SU-DHL-6 (cell line): ENCODE measurements around the gene CYTH4.

ENCODE experiments used
- H2AFZ ChIP-seq: fragments of 200-600 bp; sonication (generic); 2 replicates; pipeline ENCODE4 v1.6.1; 2014; ENCODE audit warnings: low read depth, mild to moderate bottlenecking, moderate library complexity, mixed read lengths, antibody characterized with exemption, low read length; ENCODE audit not compliant: severe bottlenecking
- H3F3A ChIP-seq: fragments of 200-600 bp; shearing (Covaris generic); 2 replicates; pipeline ENCODE4 v1.6.0; 2016; ENCODE audit warnings: antibody characterized with exemption, mild to moderate bottlenecking; ENCODE audit not compliant: insufficient read depth
- H3K27ac ChIP-seq: fragments of 200-600 bp; sonication (generic); 2 replicates; pipeline ENCODE4 v1.5.1; 2016; ENCODE audit warnings: low read depth, mild to moderate bottlenecking, low read length, moderate library complexity, mixed read lengths
- H3K27me3 ChIP-seq: fragments of 200-600 bp; sonication (generic), shearing (Covaris generic); 2 replicates; pipeline ENCODE4 v1.6.0; 2014; ENCODE audit warnings: mild to moderate bottlenecking, low read length
- H3K36me3 ChIP-seq: fragments of 200-600 bp; sonication (generic); 2 replicates; pipeline ENCODE4 v1.6.1; 2014; ENCODE audit warnings: mild to moderate bottlenecking, low read length, mixed read lengths
- H3K4me2 ChIP-seq: fragments of 300-600, 200-600 bp; shearing (Covaris generic), sonication (generic); 2 replicates; pipeline ENCODE4 v1.6.0; 2014; ENCODE audit warnings: low read length, low read depth, mild to moderate bottlenecking; ENCODE audit not compliant: poor library complexity, severe bottlenecking
- H3K4me3 ChIP-seq: fragments of 200-600 bp; sonication (generic); 2 replicates; pipeline ENCODE4 v1.5.1; 2014; ENCODE audit warnings: antibody characterized with exemption, low read length, mild to moderate bottlenecking, mixed read lengths; ENCODE audit not compliant: insufficient read depth, poor library complexity, severe bottlenecking
- H3K79me2 ChIP-seq: fragments of 200-600 bp; sonication (generic); 2 replicates; pipeline ENCODE4 v1.6.1; 2014; ENCODE audit warnings: mild to moderate bottlenecking, low read length, moderate library complexity; ENCODE audit not compliant: insufficient read depth
- H3K9ac ChIP-seq: fragments of 200-600 bp; sonication (generic); 2 replicates; pipeline ENCODE4 v1.7.0; 2014; ENCODE audit warnings: mild to moderate bottlenecking, low read length
- H3K9me2 ChIP-seq: fragments of 200-600 bp; sonication (generic); replicated peaks from 2 replicates; pipeline ENCODE4 v1.6.1; 2014; ENCODE audit warnings: low read length; ENCODE audit not compliant: insufficient read depth
- H3K9me3 ChIP-seq: fragments of 200-600 bp; sonication (generic); 2 replicates; pipeline ENCODE4 v1.6.1; 2014; ENCODE audit warnings: low read length, mixed read lengths; ENCODE audit not compliant: insufficient read depth
- H4K20me1 ChIP-seq: fragments of 200-600 bp; sonication (generic); 2 replicates; pipeline ENCODE4 v1.6.1; 2014; ENCODE audit warnings: low read depth, mild to moderate bottlenecking, antibody characterized with exemption, low read length, moderate library complexity, mixed read lengths
- CTCF ChIP-seq: fragments of 200-600 bp; sonication (generic); IDR thresholded peaks from one replicate; pipeline ENCODE4 v1.5.1; 2017; ENCODE audit warnings: antibody characterized with exemption, mild to moderate bottlenecking, low read length, moderate library complexity; ENCODE audit not compliant: insufficient read depth, poor library complexity, severe bottlenecking
- EZH2phosphoT487 ChIP-seq: fragments of 200-600 bp; sonication (generic), shearing (Covaris generic); conservative IDR thresholded peaks from 2 replicates; pipeline ENCODE4 v1.6.1; 2018; ENCODE audit warnings: mild to moderate bottlenecking, antibody characterized with exemption, low read length, moderate library complexity, mixed read lengths

Gene CYTH4

GRCh38 chr22:37239336-37240239 is 42.7 kb upstream of the CYTH4 start:
- H3K9ac ChIP-seq, result no peak overlapping the region
- no peak overlapping the region for H3K4me3 ChIP-seq
- peaks cover 16% of the 10 kb centered on the region for H3F3A ChIP-seq

GRCh38 chr22:37240240-37240940 is 41.9 kb upstream of the CYTH4 start:
- Histone ChIP-seq H3K9me2 (no peaks in the 10 kb centered on the region), H3K9me3 (no peaks in the 10 kb centered on the region), H3K27me3 (no peaks in the 10 kb centered on the region), H3K4me2 (no peak overlapping the region), H4K20me1 (no peaks in the 10 kb centered on the region), H2AFZ (no peak overlapping the region), H3K27ac (no peak overlapping the region), H3F3A (peaks cover 24% of the 10 kb centered on the region), H3K36me3 (no peaks in the 10 kb centered on the region; the same call in 1 of the 2 replicates), H3K9ac (no peak overlapping the region), H3K79me2 (peaks cover 37% of the 10 kb centered on the region), H3K4me3 (no peak overlapping the region)
- TF ChIP-seq EZH2phosphoT487, result no peak
- no peak for TF ChIP-seq CTCF

More at GRCh38 chr22:37239336-37240239, 42.7 kb upstream of the CYTH4 start:
- H3K27me3 ChIP-seq, result no peaks in the 10 kb centered on the region
- H3K36me3 ChIP-seq, result no peaks in the 10 kb centered on the region; the same call in 1 of the 2 replicates
- TF ChIP-seq EZH2phosphoT487 (no peak), CTCF (no peak)
- no peak overlapping the region for H2AFZ ChIP-seq
- no peak overlapping the region for H3K27ac ChIP-seq
- peaks cover 37% of the 10 kb centered on the region for H3K79me2 ChIP-seq
- H3K4me2 ChIP-seq, result no peak overlapping the region
- H4K20me1 ChIP-seq, result no peaks in the 10 kb centered on the region
- H3K9me3 ChIP-seq, result no peaks in the 10 kb centered on the region
- H3K9me2 ChIP-seq, result no peaks in the 10 kb centered on the region

DNA sequence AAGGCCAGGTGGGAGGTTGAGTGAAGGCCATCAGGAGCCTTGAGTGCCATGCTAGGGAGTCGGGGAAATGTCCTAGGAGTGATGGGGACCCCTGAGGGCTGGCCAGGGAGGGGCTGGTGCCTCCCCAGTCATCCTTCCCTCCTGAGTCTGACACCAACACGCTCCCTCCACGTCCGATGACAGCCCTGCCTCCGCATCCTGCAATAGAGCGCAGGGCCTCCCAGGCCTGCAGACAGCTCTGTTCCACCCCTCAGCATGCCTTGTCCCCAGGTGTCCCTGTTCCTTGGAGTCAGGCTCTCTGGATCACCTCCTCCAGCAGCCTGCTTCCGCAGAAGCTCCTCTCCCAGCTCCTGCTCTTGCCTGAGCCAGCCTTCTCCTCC is 41.4 kb upstream of the CYTH4 start:
- Histone ChIP-seq H3K27me3 (no peaks in the 10 kb centered on the region), H3K79me2 (peaks cover 34% of the 10 kb centered on the region), H3K36me3 (no peaks in the 10 kb centered on the region; the same call in 1 of the 2 replicates), H3K4me3 (no peak overlapping the region), H4K20me1 (no peaks in the 10 kb centered on the region), H3F3A (peaks cover 30% of the 10 kb centered on the region), H3K9me2 (no peaks in the 10 kb centered on the region), H3K27ac (peak overlapping the region; percentile 95; the same call in 1 of the 2 replicates), H2AFZ (no peak overlapping the region), H3K9me3 (no peaks in the 10 kb centered on the region), H3K9ac (peak overlapping the region; percentile 97; the same call in 1 of the 2 replicates), H3K4me2 (no peak overlapping the region)
- TF ChIP-seq EZH2phosphoT487 (no peak), CTCF (no peak)
